Motor neuron (in vitro differentiated cells): ENCODE measurements around the gene SLCO4A1. TPM values are rescaled to one million over a fixed set of nuclear protein-coding genes. Genes with fewer than 3 reads are reported as not detected.
A peak's percentile ranks its signal among the peaks of the same experiment; 100 is the strongest.

Source experiments
- ATAC-seq, 8 experiments: fragments of 200-7000 bp; cut with Tn5 transposase; replicated peaks in 6 of 8; 2 replicates each; pipeline ENCODE4 v1.8.0; 2021; ENCODE audit warnings: mild to moderate bottlenecking in 8 of 8, moderate library complexity in 8 of 8
- H3K27ac ChIP-seq, 2 donors: fragments of 250-450 bp; sonication (Bioruptor Pico); 2 replicates each; pipeline ENCODE4 v1.9.0; 2021; ENCODE audit warnings: antibody characterized with exemption in 2 of 2, mild to moderate bottlenecking in 2 of 2, moderate library complexity in 1 of 2
- H3K4me1 ChIP-seq, 2 donors: fragments of 250-450 bp; sonication (Bioruptor Pico); replicated peaks in 1 of 2; 2 replicates each; pipeline ENCODE4 v1.6.1; 2021; ENCODE audit warnings: antibody characterized with exemption in 2 of 2, mild to moderate bottlenecking in 2 of 2, moderate library complexity in 1 of 2
- H3K4me3 ChIP-seq, 5 donors: fragments of 250-450 bp; sonication (Bioruptor Pico); 2 replicates each; pipeline ENCODE4 v1.9.0; 2021; ENCODE audit warnings: antibody characterized with exemption in 5 of 5, mild to moderate bottlenecking in 5 of 5, moderate library complexity in 4 of 5
- WGBS, 10 experiments: fragments of 450-650 bp; shearing (Covaris generic); methylation state at CpG; one replicate each; pipeline ENCODE4 v1.0.0; 2022; 5-methylcytosine and 5-hydroxymethylcytosine counted together
- in situ Hi-C, 9 experiments: fragments of 400-800 bp; cut with MboI; loops; one replicate each; pipeline ENCODE4 v1.15.0; 2021; ENCODE audit warnings: low sequenced_read_pairs in 9 of 9, low pct_unique_long_range_greater_than_20kb in 2 of 9; ENCODE audit not compliant: unreplicated experiment in 9 of 9
- total RNA-seq, 8 experiments: library from RNA; unstranded; fragments of 300-600 nt; gene quantifications; 2 replicates each; pipeline versions ENCODE4 v1.2.3 to v1.2.4, GENCODE V29; 2022

The SLCO4A1 gene
- total RNA-seq, 8 experiments from 2014 or later = 1.0 to 14.2 (median 3.2) TPM

DNA sequence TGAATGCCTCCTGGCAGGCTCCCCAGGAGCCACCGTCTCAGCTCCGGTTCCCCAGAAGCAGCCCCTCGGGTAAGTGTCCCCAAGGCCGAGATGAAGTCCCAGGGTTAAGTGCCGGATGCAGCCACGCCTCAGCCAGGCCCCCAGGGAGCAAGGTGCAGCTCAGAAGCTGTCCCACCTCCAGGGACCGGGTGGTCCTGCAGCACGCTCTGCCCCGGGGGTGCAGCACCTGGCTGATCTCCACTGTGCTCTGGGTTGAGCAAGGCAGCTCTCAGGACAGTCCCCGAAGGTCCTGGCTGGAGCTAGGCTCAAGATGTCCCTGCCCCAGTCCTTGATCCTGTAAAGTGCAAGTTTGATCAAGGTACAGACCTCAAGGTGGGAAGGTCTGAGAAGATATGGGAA, 51.2 kb downstream of the SLCO4A1 start:
- WGBS, 10 experiments = 67 to 92% (median 76%) methylated on average over 1 to 4 of the region's 10 CpGs; no CpG with 5 or more reads in 6 of the 10 experiments
- no peak overlapping the region for H3K4me3 ChIP-seq
- ATAC-seq = no peak
- no peak overlapping the region for H3K27ac ChIP-seq
- in situ Hi-C loops = loop anchor here in 3 of 9 experiments (25.0 kb wide), 1 partner anchor 94 kb away; the partner anchor contains the start of gene MRGBP (in 3 of the 3)
- H3K4me1 ChIP-seq = peaks cover 37 to 56% of the 10 kb centered on the region in 2 donors

DNA sequence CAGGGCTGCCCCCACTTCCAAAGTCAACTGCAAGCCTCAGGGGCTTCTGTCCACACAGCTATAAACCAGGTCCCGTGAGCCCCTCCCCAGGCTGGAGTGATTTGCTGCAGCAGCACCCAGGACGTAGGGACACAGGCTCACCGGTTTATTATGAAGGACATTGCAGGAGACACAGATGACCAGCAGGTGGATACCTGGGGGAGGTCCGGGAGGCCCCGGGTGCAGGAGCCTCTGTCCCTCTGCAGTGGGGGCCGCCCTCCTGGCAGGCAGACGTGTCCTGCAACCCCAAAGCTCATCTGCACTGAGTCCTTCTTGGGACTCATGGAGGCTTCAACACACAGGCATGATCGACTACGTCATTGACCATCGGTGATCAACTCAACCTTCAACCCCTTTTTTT, 51.8 kb downstream of the SLCO4A1 start:
- H3K27ac ChIP-seq = no peak overlapping the region
- 82 to 100% (median 90%) methylated on average over 2 to 4 of the region's 10 CpGs; no CpG with 5 or more reads in 6 of the 10 experiments for WGBS, 10 experiments
- no peak for ATAC-seq
- H3K4me1 ChIP-seq = peaks cover 31 to 50% of the 10 kb centered on the region in 2 donors
- in situ Hi-C loops = loop anchor here in 3 of 9 experiments (25.0 kb wide), 1 partner anchor 93 kb away; the partner anchor contains the start of gene MRGBP (in 3 of the 3)
- no peak overlapping the region for H3K4me3 ChIP-seq

DNA sequence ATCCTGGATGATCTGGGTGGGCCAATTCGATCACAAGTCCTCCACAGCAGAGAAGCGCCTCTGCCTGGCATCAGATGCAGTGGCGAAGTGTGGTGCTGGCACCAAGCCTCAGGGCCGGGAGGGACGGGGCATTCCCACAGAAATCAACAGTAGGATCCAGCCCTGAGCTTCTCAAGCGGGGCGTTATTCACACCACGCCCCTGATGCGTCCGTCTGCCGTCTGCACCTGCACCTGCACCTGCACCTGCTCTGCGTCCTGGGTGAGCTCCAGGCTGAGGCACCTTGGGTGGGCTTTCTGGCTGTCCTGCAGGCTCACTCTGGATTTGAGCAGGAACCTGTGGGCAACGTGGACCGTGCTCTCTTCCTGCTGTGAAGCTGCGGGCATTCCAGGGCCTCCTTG, 52.6 kb downstream of the SLCO4A1 start:
- in situ Hi-C loops = loop anchor here in 3 of 9 experiments (25.0 kb wide), 1 partner anchor 92 kb away; the partner anchor contains the start of gene MRGBP (in 3 of the 3)
- WGBS, 10 experiments = 60 to 100% (median 87%) methylated on average over 1 to 11 of the region's 15 CpGs; no CpG with 5 or more reads in 3 of the 10 experiments
- H3K4me1 ChIP-seq = peaks cover 24 to 42% of the 10 kb centered on the region in 2 donors
- no peak overlapping the region for H3K27ac ChIP-seq
- H3K4me3 ChIP-seq = no peak overlapping the region
- no peak for ATAC-seq

DNA sequence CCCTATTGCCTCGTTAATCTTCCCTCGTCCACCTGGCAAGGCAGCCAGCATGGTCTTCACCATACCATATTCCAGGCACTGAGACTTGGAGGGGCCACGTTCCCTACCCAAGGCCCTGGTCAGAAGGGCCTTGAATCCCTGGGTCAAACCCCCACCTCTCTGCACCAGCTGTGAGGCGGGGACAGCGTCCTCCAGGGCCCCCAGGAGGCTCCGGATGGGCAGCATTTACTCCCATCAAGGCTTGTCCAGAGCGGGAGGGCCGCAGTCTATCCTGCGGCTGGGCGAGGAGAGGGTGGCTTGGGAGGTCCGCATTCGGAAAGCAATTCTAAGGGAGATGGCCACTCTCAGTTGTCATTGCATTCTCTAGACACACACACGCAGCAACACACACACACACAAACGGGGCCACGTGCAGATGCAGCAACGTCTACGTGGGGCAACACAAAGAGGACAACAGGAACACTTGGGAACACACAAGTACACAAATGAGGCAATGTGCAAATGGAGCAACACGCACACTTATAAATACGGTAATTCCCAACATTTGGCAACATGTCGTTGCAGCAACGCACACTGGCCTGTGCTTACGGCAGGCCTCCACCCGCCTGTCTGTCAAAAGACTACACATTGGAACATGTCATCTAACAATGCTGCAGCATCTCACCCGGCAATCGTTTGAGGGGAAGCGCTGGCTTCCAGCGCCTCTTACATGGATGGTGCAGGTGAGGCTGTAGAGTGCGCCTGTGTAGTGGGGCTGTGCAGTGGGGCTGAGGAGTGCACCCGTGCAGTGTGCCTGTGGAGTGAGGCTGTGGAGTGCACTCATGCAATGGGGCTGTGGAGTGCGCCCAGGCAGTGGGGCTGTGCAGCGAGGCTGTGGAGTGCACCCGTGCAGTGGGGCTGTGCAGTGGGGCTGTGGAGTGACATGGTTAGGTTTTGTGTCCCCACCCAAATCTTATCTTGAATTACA, 53.4 kb downstream of the SLCO4A1 start:
- Histone ChIP-seq H3K27ac (no peak overlapping the region), H3K4me3 (no peak overlapping the region), H3K4me1 (peaks cover 15 to 38% of the 10 kb centered on the region in 2 donors)
- 46 to 100% (median 78%) methylated on average over 1 to 15 of the region's 32 CpGs; no CpG with 5 or more reads in 2 of the 10 experiments for WGBS, 10 experiments
- in situ Hi-C loops = loop anchor here in 3 of 9 experiments (25.0 kb wide), 1 partner anchor 92 kb away; the partner anchor contains the start of gene MRGBP (in 3 of the 3)
- ATAC-seq = peak in 3 of 8 experiments; percentile 15 to 35 (median 20)

DNA sequence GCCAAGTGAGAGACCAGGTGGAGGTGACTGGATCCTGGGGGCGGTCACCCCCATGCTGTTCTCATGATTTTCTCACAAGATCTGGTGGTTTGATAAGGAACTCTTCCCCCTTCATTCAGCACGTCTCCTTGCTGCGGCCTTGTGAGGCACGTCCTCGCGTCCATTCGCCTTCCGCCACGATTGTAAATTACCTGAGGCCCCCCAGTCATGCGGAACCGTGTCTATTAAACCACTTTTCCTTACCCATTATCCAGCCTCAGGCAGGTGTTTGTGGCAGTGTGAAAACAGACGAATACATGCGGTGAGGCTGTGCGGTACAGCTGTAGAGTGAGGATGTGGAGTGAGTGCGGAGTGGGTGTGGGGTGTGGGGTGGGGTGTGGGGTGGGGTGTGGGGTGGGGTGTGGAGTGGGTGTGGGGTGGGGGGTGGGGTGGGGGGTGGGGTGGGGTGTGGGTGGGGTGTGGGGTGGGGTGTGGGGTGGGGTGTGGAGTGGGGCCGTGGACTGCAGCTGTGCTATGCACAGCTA, 54.2 kb downstream of the SLCO4A1 start:
- ATAC-seq = no peak
- no peak overlapping the region for H3K27ac ChIP-seq
- in situ Hi-C loops = loop anchor here in 3 of 9 experiments (25.0 kb wide), 1 partner anchor 91 kb away; the partner anchor contains the start of gene MRGBP (in 3 of the 3)
- WGBS, 10 experiments = 70 to 100% (median 93%) methylated on average over 1 to 5 of the region's 16 CpGs; no CpG with 5 or more reads in 7 of the 10 experiments
- H3K4me3 ChIP-seq = no peak overlapping the region
- H3K4me1 ChIP-seq = peaks cover 14 to 38% of the 10 kb centered on the region in 2 donors

DNA sequence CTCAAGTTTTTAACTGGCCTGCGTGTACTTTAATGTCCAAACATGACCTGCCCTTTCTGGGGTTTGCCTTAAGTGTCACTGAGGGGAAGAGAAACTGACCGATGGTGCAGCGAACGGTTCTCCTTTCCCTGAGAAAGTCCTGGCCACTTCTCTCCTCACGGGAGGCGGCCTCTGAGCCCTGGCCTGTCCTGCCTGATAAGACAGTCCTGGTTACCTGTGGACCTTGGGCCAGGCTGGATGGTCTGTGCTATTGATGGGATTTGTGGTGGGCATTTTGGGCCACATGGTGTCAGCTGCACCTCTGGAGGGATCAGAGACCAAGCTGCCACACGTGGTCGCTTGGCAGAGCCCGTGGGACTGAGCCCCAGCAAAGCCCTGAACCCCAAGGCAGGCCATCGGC, 54.7 kb downstream of the SLCO4A1 start:
- in situ Hi-C loops = loop anchor here in 3 of 9 experiments (25.0 kb wide), 1 partner anchor 90 kb away; the partner anchor contains the start of gene MRGBP (in 3 of the 3)
- whole genome bisulfite sequencing, 10 experiments = 83 to 96% (median 91%) methylated on average over 4 to 8 of the region's 10 CpGs; no CpG with 5 or more reads in 7 of the 10 experiments
- Histone ChIP-seq H3K4me1 (peaks cover 9 to 33% of the 10 kb centered on the region in 2 donors), H3K27ac (no peak overlapping the region), H3K4me3 (no peak overlapping the region)
- peak in 1 of 8 experiments; percentile 3 for ATAC-seq

DNA sequence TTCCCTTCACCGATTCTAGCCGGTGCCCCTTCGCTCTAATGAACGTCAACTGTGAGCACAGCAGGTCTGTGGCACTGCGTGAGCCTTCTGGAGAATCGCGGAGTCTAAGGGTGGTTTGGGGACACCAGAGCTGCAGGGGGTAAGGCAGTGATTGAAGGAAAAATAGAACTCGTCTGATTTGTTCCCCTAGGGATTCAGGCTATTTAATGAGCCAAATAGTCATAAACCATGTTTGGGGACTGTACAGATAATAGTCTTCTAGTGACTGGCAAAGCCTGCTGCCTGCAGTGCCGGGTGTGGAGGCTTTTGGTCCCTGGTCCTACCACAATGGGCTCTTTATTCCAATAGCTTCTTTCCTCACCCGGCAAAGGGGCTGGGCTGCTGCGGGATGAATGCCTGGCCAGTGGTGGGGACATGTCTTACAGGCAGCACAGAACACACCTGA, 55.2 kb downstream of the SLCO4A1 start:
- in situ Hi-C loops = loop anchor here in 3 of 9 experiments (25.0 kb wide), 1 partner anchor 90 kb away; the partner anchor contains the start of gene MRGBP (in 3 of the 3)
- peaks cover 6 to 28% of the 10 kb centered on the region in 2 donors for H3K4me1 ChIP-seq
- peak in 4 of 8 experiments; percentile 7 to 36 (median 24) for ATAC-seq
- H3K4me3 ChIP-seq = no peak overlapping the region
- no peak overlapping the region for H3K27ac ChIP-seq
- 60 to 100% (median 72%) methylated on average over 1 to 10 of the region's 11 CpGs; no CpG with 5 or more reads in 4 of the 10 experiments for WGBS, 10 experiments

DNA sequence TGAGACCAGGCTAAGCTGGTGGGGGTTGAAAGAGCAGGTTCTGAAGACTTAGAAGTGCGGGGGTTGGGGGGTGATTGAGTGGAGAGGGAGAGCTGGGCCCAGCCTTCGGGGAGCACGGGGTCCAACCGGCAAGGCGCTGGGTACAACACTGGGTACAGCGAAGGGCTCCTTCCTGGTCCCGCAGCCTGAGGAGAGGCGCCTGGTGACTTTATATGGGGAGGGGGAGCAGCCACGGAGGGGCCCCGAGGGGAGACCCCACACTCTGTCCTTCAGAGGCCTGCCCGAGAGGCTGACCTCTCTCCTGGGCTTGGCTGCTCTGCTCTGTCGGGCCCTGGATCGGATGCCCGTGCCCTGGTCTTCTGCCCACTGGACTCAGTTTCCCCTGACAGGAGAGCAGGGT, 55.9 kb downstream of the SLCO4A1 start:
- Histone ChIP-seq H3K4me1 (peaks cover 6 to 26% of the 10 kb centered on the region in 2 donors), H3K4me3 (no peak overlapping the region), H3K27ac (no peak overlapping the region)
- in situ Hi-C loops = loop anchor here in 3 of 9 experiments (25.0 kb wide), 1 partner anchor 89 kb away; the partner anchor contains the start of gene MRGBP (in 3 of the 3)
- 83 to 100% methylated on average over 1 of the region's 14 CpGs; no CpG with 5 or more reads in 8 of the 10 experiments for WGBS, 10 experiments
- no peak for ATAC-seq

DNA sequence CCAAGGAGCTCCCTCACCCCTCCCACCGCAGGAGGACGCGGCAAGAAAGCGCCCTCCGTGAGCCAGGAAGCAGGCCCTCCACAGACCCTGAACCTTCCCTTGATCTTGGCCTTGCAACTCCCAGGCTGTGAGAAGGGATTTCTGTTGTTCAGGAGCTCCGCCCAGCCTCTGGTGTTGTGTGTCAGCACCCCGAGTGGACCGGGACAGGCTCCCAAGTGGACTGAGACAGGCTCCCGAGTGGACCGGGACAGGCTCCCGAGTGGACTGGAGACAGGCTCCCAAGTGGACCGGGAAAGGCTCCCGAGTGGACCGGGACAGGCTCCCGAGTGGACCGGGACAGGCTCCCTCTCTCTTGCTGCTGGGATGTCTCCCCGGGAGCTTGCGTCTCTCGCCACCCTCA, 57.0 kb downstream of the SLCO4A1 start:
- 68 to 92% (median 86%) methylated on average over 2 to 7 of the region's 19 CpGs; no CpG with 5 or more reads in 6 of the 10 experiments for WGBS, 10 experiments
- in situ Hi-C loops = loop anchor here in 3 of 9 experiments (25.0 kb wide), 1 partner anchor 88 kb away; the partner anchor contains the start of gene MRGBP (in 3 of the 3)

DNA sequence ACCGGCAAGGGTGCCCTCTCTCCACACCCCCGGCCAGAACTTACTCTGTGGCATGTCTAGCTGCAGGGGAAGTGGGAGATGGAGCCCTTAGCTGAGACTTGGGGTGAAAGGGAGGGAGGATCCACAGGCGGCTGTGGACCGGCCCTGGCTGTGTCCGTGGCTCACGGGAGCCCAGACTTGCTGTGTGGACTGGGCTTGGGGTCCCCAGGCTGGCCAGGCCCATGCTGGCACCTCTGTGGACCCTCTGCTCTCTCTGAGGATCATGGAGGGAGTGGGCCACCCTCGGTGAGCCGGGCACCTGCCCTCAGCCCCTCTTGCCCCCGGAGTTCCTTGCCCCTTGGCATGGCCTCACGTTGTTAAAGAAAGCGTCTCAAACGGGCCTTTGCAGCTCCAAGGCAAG, 57.4 kb downstream of the SLCO4A1 start:
- Histone ChIP-seq H3K27ac (no peak overlapping the region), H3K4me3 (no peak overlapping the region), H3K4me1 (peaks cover 18 to 26% of the 10 kb centered on the region in 2 donors)
- in situ Hi-C loops = loop anchor here in 3 of 9 experiments (25.0 kb wide), 1 partner anchor 88 kb away; the partner anchor contains the start of gene MRGBP (in 3 of the 3)
- 39 to 94% (median 58%) methylated on average over 1 to 5 of the region's 12 CpGs; no CpG with 5 or more reads in 6 of the 10 experiments for WGBS, 10 experiments
- no peak for ATAC-seq

More for the DNA sequence above, 57.0 kb downstream of the SLCO4A1 start:
- H3K27ac ChIP-seq = no peak overlapping the region
- no peak for ATAC-seq
- no peak overlapping the region for H3K4me3 ChIP-seq
- H3K4me1 ChIP-seq = peaks cover 14 to 26% of the 10 kb centered on the region in 2 donors

DNA sequence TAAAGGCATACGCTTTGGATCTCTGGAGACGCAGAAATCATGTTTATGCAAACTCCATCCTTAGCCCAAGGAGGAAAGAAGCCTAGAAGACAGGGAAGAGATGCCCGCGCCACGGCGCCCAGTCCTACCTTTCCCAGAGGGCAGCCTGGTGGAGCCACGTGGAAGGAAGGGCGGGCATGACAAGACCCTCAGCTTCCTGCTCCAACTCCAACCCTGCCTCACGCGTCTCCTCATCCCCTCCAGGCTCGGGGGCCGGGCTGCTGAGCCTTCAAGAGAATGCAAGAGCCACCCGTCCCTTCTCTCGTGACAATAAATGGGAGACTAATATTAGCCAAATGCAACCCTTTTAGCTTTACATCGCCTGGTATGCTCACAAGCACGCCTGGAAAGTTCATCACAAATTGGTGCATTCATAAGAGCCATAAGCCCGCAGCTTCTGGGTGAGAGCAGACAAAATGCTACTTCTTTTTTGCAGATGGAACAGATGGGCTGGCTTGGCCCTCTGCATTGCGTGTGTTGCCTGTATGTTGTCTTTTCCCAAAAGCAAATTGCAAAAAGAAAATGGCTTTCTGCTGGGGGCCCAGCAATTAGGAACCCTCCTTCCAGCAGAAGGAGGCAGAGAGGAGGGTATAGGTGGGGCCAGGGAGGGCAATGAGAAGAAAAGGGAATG, 58.1 kb downstream of the SLCO4A1 start:
- 80 to 100% (median 94%) methylated on average over 1 to 8 of the region's 18 CpGs; no CpG with 5 or more reads in 1 of the 10 experiments for WGBS, 10 experiments

More for the DNA sequence above, 58.1 kb downstream of the SLCO4A1 start:
- Histone ChIP-seq H3K4me3 (no peak overlapping the region), H3K27ac (no peak overlapping the region), H3K4me1 (peaks cover 18 to 26% of the 10 kb centered on the region in 2 donors)
- no peak for ATAC-seq
- in situ Hi-C loops = no loop called here
